Fibroblast of skin of abdomen (primary cell): ENCODE data around the gene NFIC.
A peak's percentile ranks its signal among the peaks of the same experiment; 100 is the strongest.
"Not testable (repeated sequence)": the region's sequence is repeated elsewhere in the genome, so short reads cannot be mapped to it uniquely, and the experiment has no call there.

Source experiments
- DNase-seq: peaks from one replicate; pipeline ENCODE4 v3.0.0-alpha.2; 2013

NFIC gene

GRCh38 chr19:3375221-3376090 lies 9.1 kb downstream of the NFIC start:
- DNase-seq, result no peak

- DNase-seq, result not testable (repeated sequence)
Observed at GRCh38 chr19:3376091-3376455, 9.7 kb downstream of the NFIC start.

- no peak for DNase-seq
Observed at GRCh38 chr19:3378352-3379150, 12.2 kb downstream of the NFIC start.

GRCh38 chr19:3380829-3381228 lies 14.4 kb downstream of the NFIC start:
- no peak for DNase-seq

DNA sequence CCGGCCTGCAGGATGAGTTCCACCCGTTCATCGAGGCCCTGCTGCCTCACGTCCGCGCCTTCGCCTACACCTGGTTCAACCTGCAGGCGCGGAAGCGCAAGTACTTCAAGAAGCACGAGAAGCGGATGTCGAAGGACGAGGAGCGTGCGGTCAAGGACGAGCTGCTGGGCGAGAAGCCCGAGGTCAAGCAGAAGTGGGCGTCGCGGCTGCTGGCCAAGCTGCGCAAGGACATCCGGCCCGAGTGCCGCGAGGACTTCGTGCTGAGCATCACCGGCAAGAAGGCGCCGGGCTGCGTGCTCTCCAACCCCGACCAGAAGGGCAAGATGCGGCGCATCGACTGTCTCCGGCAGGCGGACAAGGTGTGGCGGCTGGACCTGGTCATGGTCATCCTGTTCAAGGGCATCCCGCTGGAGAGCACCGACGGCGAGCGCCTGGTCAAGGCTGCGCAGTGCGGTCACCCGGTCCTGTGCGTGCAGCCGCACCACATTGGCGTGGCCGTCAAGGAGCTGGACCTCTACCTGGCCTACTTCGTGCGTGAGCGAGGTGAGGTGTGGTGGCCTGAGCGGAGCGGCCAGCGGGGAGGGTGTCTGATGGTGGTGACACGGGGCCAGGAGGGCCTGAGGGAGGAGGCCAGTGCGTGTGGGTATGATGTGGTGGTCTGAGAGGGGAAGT lies 15.5 kb downstream of the NFIC start:
- DNase-seq, result no peak

DNA sequence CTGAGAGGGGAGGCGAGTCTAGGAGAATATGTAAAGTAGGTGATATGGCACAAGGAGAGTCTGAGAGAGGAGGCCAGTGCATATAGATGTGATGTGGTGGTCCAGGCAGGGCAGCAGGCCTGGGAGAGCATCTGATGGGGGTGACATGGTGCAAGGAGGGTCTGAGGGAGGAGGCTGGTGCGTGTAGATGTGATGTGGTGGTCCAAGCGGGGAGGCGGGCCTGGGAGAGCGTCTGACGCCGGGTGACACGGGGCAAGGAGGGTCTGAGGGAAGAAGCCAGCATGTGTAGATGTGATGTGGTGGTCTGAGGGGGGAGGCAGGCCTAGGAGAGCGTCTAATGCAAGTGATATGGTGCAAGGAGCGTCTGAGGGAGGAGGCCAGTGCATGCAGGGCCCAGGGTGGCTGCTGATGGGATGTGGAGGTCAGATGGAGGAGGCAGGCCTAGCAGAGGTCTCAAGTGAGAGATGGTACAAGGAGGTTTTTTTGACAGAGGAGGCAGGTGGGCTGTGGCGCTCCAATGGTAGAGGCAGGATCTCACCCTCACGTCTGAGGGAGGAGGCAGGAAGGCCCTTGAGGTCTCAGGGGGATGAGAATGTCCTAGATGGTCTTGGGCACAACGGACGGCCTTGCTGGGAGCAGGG lies 16.2 kb downstream of the NFIC start:
- no peak for DNase-seq

GRCh38 chr19:3383121-3383722 lies 16.8 kb downstream of the NFIC start:
- no peak for DNase-seq

DNA sequence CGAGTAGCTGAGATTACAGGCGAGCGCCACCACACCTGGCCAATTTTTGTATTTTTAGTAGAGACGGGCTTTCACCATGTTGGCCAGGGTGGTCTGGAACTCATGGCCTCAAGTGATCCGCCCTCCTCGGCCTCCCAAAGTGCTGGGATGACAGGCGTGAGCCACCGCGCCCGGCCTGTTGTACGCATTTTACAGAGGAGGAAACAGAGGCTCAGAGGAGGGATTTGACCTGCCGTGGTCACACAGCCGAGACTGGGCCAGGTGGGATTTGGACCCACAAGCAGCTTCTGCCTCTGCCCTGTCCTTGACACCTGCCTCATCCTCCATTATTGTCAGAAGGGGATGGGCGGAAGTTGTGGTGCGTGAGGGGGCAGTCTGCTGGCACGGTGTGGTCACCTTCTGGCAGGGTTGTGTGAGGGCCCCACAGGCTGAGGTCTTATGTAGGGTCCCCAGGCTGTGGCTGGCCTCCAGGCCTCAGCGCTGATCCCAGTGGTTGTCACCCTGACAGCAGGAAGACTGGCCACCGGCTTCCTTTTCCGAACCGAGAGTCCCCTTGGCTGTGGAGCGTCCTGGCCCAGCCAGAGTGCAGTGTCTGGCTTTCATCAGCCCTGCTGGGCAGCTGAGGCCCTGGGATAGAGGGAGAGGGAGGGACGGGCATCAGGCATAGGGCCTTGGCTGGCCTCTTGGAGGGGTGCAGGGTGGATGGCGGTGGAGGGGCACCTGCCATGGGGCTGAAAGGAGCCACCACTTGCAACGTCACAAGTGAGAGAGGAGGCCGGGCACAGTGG lies 20.3 kb downstream of the NFIC start:
- no peak for DNase-seq

DNA sequence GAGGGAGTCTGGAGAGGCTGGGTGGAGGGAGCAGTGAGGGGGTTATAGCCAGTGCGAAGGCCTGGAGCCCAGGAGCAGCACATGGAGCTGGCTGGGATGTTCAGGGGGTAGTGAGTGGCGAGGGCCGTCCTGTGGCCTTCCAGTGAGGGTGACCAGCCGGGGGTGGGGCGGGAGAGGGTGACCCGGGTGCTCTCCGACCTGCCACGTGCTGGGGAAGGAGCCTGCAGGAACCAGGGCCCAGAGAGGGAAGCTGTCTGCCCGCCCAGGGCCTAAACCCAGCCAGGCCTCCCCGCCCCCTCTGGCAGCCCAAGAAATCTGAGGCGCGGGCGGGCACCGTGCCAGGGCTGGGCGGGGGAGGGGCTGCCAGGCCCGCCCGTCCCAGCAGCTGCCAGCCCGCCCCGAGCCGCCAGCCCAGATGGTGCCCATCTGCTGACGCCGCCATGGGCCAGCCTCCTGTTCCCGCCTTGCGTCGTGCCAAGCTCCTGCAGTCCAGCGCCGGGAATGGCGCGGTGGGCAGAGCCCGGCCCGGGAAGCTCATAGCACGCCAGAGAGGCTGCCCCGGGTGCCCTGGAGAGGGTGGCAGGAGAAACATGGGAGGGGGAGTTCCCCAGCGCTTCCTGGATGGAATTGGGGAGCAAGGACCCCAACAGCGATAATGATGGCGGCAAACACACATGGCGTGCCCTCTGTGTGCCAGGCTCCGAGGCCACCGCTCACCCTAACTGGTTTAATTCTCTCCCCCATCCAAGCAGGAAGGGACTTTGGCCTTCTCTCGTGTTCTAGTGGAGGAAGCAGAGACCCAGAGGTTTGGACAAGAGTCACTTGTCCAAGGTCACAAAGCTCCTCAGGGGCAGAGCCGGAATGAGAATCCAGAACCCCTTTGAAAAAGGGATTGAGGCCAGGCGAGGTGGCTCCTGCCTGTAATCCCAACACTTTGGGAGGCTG lies 21.5 kb downstream of the NFIC start:
- peak; percentile 56 for DNase-seq

- no peak for DNase-seq
Observed at GRCh38 chr19:3389446-3389778, 23.0 kb downstream of the NFIC start.

GRCh38 chr19:3389876-3390371 lies 23.5 kb downstream of the NFIC start:
- no peak for DNase-seq

GRCh38 chr19:3391911-3392310 lies 25.5 kb downstream of the NFIC start:
- DNase-seq, result not testable (repeated sequence)

DNA sequence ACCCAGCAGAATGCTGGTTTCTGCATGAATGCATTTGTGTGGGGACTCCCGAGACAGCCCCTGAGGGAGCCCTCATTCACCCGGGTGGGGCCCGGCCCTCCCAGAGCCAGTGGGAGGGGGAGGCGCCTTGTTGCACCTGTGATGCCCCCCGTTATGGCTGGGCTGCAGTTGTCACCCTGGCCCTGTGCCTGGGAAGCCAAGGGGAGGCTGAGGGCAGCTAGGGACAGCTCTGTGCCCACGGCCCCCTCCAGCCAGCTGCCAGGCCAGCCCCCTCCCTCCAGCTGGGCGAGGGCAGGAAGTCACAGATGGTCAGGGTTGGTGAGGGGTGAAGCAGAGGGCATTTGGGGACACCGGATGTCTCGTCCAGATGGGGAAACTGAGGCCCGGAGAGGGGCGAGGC lies 26.1 kb downstream of the NFIC start:
- DNase-seq, result no peak

DNA sequence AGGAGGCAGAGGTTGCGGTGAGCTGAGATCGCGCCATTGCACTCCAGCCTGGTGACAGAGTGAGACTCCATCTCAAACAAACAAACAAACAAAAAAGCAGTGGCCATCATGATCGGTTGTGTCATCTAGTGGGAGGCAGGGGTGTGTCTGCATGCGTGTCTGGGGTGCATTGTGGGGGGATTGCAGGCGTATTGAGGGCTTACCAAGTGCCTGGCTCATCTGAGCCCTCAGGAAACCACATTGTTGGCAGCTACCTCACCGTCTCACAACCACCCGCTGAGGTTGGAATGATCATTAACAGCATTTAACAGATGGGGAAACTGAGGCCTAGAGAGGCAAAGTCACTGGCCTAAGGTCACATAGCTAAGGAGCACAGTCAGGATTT lies 30.5 kb downstream of the NFIC start:
- DNase-seq, result no peak

DNA sequence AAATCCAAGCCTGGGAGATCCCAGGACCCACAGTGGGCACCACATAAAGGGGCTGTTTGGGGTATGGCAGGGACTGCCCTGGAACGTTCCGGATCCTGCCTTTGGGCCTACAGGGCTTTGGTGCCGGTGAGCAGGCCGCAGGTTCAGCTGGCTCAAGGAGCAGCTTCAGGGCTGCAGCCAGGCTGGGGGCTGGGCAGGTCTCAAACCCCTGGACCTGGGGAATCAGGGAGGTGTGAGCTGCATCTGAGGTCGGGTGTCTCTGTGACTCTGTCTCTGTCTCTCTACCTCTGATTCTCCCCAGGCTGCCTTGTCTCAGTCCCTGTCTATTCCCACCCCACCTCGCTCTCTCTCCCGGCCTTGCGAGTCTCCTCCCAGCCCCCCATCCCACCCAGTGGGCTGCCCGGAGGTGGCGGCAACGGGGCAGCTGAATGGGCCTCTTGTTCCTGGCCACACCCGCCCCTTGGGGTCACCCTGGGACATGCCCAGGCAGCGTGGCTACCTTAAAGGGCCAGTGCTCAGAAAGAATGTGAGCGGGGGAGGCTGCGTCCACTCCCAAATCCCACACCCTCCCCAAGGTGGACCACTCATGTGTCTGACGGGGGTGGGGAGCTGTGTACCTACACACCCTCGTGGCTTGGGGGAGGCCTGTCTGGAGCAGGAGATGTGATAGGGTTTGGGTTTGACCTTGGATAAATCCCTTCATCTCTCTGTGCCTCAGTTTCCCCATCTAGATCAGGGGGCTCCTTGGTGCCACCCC lies 31.1 kb downstream of the NFIC start:
- no peak for DNase-seq

DNA sequence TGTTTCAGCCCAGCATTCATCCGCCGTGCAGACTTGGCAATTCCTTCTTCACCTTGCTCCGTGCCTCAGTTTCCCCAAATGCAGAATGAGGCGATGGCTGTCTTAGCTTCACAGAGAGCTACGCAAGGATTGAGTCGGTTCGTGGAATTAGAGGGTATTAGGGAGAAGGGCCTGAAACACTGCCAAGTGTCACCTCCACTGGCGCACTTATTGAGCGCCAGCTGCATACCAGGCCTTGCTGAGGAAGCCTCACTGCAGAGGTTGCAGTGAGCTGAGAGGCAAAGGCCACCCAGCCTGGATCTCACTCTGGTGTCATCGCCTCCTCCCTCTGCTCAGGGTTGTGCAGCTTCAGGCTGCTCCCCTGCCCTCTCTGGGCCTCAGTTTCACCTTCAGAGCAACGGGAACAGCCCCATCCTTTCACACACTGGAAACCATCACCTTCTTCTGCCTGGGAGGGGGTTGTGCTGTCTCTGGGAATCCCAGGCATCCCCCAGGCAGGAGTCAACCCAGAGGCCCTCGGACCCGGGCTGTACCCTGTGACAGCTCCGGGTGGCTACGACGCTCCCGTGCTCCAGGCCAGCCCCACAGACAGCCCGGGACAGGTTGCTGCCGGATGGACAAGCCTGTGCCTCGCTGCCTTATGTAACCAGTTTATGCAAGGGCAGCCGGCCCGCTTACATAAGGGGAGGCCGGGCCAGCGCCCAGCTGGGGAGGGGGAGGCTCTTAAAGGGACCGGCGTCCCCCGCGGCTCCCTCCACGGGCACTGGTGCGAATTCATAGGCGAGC lies 31.9 kb downstream of the NFIC start:
- DNase-seq, result no peak

- DNase-seq, result no peak
Observed at GRCh38 chr19:3398900-3399278, 32.5 kb downstream of the NFIC start.

DNA sequence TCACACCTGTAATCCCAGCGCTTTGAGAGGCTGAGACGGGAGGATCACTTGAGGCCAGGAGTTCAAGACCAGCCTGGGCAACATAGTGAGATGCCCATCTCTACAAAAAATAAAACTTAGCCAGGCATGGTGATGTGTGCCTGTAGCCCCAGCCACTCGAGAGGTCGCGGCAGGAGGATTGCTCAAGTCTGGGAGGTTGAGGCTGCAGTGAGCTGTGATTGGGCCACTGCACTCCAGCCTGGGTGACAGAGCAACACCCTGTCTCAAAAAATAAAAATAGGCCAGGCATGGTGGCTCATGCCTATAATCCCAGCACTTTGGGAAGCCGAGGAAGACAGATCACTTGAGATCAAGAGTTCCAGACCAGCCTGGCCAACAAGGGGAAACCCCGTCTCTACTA lies 32.9 kb downstream of the NFIC start:
- not testable (repeated sequence) for DNase-seq
